GM12874 (cell line): Measurements from ENCODE around the gene RAB11FIP3.

Experiments used
- TF ChIP-seq, protein P1 (sequence below): IDR thresholded peaks from 2 replicates; pipeline ENCODE4 v1.5.1; 2011; ENCODE audit warnings: low read depth, mild to moderate bottlenecking, control low read depth, low read length, moderate library complexity; ENCODE audit not compliant: insufficient read depth

Gene RAB11FIP3

GRCh38 chr16:389352-389751, 36.1 kb upstream of the RAB11FIP3 start:
- TF ChIP-seq, protein P1, sequence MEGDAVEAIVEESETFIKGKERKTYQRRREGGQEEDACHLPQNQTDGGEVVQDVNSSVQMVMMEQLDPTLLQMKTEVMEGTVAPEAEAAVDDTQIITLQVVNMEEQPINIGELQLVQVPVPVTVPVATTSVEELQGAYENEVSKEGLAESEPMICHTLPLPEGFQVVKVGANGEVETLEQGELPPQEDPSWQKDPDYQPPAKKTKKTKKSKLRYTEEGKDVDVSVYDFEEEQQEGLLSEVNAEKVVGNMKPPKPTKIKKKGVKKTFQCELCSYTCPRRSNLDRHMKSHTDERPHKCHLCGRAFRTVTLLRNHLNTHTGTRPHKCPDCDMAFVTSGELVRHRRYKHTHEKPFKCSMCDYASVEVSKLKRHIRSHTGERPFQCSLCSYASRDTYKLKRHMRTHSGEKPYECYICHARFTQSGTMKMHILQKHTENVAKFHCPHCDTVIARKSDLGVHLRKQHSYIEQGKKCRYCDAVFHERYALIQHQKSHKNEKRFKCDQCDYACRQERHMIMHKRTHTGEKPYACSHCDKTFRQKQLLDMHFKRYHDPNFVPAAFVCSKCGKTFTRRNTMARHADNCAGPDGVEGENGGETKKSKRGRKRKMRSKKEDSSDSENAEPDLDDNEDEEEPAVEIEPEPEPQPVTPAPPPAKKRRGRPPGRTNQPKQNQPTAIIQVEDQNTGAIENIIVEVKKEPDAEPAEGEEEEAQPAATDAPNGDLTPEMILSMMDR = no peak

- TF ChIP-seq, protein P1 = peak; percentile 90
Observed at GRCh38 chr16:391885-392335, 33.5 kb upstream of the RAB11FIP3 start.

GRCh38 chr16:392450-393030, 32.9 kb upstream of the RAB11FIP3 start:
- TF ChIP-seq, protein P1 = peak; percentile 20

DNA sequence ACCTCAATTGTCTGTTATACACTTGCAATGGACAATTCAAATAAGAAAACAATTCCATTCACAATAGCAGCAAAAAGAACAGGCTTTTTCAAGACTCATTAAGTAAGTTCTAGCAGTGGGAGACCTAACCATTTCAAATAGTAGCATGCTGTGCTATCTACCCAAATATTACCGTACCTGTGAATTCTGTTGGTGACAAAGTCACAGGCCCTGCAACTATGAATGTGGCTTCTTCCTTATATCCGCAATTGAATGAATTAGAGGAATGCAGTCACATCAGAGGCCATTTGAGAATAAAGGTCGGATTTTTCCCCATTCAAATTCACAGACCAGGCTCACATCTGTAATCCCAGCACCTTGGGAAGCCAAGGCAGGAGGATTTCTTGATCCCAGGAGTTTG, 29.2 kb upstream of the RAB11FIP3 start:
- TF ChIP-seq, protein P1 = no peak

DNA sequence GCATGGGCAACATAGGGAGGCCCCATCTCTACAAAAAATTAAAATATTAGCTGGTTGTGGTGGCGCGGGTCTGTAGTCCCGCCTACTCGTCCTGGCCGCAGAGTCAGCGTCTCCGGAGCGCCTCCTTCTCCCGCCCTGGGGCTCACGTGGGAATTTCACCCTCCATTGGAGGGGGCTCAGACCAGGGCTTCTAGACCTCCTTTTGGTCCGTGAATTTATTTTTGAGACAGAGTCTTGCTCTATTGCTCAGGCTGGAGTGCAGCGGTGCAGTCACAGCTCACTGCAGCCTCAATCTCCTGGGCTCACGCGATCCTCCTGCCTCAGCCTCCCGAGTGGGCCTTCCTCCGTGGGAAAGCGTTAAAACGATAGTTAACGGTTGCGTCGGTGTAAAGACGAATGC, 28.8 kb upstream of the RAB11FIP3 start:
- TF ChIP-seq, protein P1 = no peak

DNA sequence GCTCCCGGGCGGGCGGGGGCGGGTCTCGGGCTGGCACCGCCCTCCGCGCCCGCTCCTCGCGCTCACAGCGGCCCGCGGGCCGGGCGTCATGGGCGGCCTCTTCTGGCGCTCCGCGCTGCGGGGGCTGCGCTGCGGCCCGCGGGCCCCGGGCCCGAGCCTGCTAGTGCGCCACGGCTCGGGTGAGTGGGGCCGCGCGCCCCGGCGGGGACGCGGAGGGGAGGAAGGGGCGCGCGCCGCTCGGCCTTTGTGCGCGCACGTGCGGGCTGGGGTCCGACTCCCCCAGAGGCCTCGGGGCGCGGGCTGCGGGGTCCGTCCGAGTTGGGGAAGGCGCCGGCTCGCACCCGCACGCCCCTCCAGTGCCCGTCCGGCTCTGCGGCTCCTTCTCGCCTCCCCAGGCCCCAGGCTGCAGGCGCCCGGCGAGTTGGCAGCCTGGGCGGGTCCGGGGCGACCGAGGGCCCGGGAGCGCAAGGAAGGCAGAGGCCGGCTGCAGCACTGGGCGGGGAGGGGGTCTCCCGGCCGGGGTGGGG, 28.3 kb upstream of the RAB11FIP3 start, which contains the start of gene NME4:
NME4 (plus strand) TSS at position 65 of the 527 bp plus-strand sequence; CDS start at position 89, 24 bp downstream.
- TF ChIP-seq, protein P1 = no peak

- TF ChIP-seq, protein P1 = peak; percentile 33; the same call in 1 of the 2 replicates
Observed at GRCh38 chr16:397736-398332, 27.6 kb upstream of the RAB11FIP3 start.
